GM19468 (cell line): ENCODE results near the gene TMC3.
"Not testable (repeated sequence)": the region's sequence is repeated elsewhere in the genome, so short reads cannot be mapped to it uniquely, and the experiment has no call there.

Source experiments
- ATAC-seq: cut with Tn5 transposase; IDR thresholded peaks from one replicate; pipeline ENCODE4 v1.9.1; 2021; ENCODE audit warnings: mild to moderate bottlenecking, moderate library complexity, moderate number of reproducible peaks; ENCODE audit not compliant: unreplicated experiment; ENCODE audit errors: extremely low read depth

Gene TMC3

GRCh38 chr15:81348691-81349090 lies 25.3 kb downstream of the TMC3 start:
- not testable (repeated sequence) for ATAC-seq

- ATAC-seq: no peak
These were observed 26.1 kb downstream of the TMC3 start for GRCh38 chr15:81347910-81348309.

GRCh38 chr15:81346611-81347010 lies 27.4 kb downstream of the TMC3 start:
- ATAC-seq: no peak

GRCh38 chr15:81343371-81343770 lies 30.6 kb downstream of the TMC3 start:
- ATAC-seq: no peak

- no peak for ATAC-seq
These were observed 32.7 kb downstream of the TMC3 start for GRCh38 chr15:81341351-81341750.

- ATAC-seq: no peak
These were observed 34.2 kb downstream of the TMC3 start for GRCh38 chr15:81339851-81340250.

- no peak for ATAC-seq
These were observed 34.7 kb downstream of the TMC3 start for GRCh38 chr15:81339321-81339720.

GRCh38 chr15:81338170-81339007 lies 35.6 kb downstream of the TMC3 start:
- no peak for ATAC-seq

- ATAC-seq: no peak
These were observed 36.3 kb downstream of the TMC3 start for GRCh38 chr15:81337713-81338157.

GRCh38 chr15:81337241-81337640 lies 36.8 kb downstream of the TMC3 start:
- no peak for ATAC-seq

- ATAC-seq: no peak
These were observed 37.4 kb downstream of the TMC3 start for GRCh38 chr15:81336568-81336967.

GRCh38 chr15:81335631-81336030 lies 38.4 kb downstream of the TMC3 start:
- ATAC-seq: no peak

GRCh38 chr15:81334768-81335435 lies 39.1 kb downstream of the TMC3 start:
- no peak for ATAC-seq

- no peak for ATAC-seq
These were observed 40.6 kb downstream of the TMC3 start for GRCh38 chr15:81333363-81333762.

- no peak for ATAC-seq
These were observed 41.7 kb downstream of the TMC3 start for GRCh38 chr15:81332326-81332725.

GRCh38 chr15:81331600-81331999 lies 42.4 kb downstream of the TMC3 start:
- ATAC-seq: no peak

- ATAC-seq: not testable (repeated sequence)
These were observed 42.9 kb downstream of the TMC3 start for GRCh38 chr15:81331141-81331540.

GRCh38 chr15:81330366-81331090 lies 43.5 kb downstream of the TMC3 start:
- no peak for ATAC-seq

- ATAC-seq: no peak
These were observed 44.6 kb downstream of the TMC3 start for GRCh38 chr15:81329446-81329845.

GRCh38 chr15:81327516-81327915 lies 46.5 kb downstream of the TMC3 start:
- no peak for ATAC-seq
